SU-DHL-6 (cell line): ENCODE measurements around the gene EPHA3.

ENCODE experiments used
- H2AFZ ChIP-seq: fragments of 200-600 bp; sonication (generic); 2 replicates; pipeline ENCODE4 v1.6.1; 2014; ENCODE audit warnings: low read depth, mild to moderate bottlenecking, moderate library complexity, mixed read lengths, antibody characterized with exemption, low read length; ENCODE audit not compliant: severe bottlenecking
- H3F3A ChIP-seq: fragments of 200-600 bp; shearing (Covaris generic); 2 replicates; pipeline ENCODE4 v1.6.0; 2016; ENCODE audit warnings: antibody characterized with exemption, mild to moderate bottlenecking; ENCODE audit not compliant: insufficient read depth
- H3K27ac ChIP-seq: fragments of 200-600 bp; sonication (generic); 2 replicates; pipeline ENCODE4 v1.5.1; 2016; ENCODE audit warnings: low read depth, mild to moderate bottlenecking, low read length, moderate library complexity, mixed read lengths
- H3K27me3 ChIP-seq: fragments of 200-600 bp; sonication (generic), shearing (Covaris generic); 2 replicates; pipeline ENCODE4 v1.6.0; 2014; ENCODE audit warnings: mild to moderate bottlenecking, low read length
- H3K36me3 ChIP-seq: fragments of 200-600 bp; sonication (generic); 2 replicates; pipeline ENCODE4 v1.6.1; 2014; ENCODE audit warnings: mild to moderate bottlenecking, low read length, mixed read lengths
- H3K4me2 ChIP-seq: fragments of 300-600, 200-600 bp; shearing (Covaris generic), sonication (generic); 2 replicates; pipeline ENCODE4 v1.6.0; 2014; ENCODE audit warnings: low read length, low read depth, mild to moderate bottlenecking; ENCODE audit not compliant: poor library complexity, severe bottlenecking
- H3K4me3 ChIP-seq: fragments of 200-600 bp; sonication (generic); 2 replicates; pipeline ENCODE4 v1.5.1; 2014; ENCODE audit warnings: antibody characterized with exemption, low read length, mild to moderate bottlenecking, mixed read lengths; ENCODE audit not compliant: insufficient read depth, poor library complexity, severe bottlenecking
- H3K79me2 ChIP-seq: fragments of 200-600 bp; sonication (generic); 2 replicates; pipeline ENCODE4 v1.6.1; 2014; ENCODE audit warnings: mild to moderate bottlenecking, low read length, moderate library complexity; ENCODE audit not compliant: insufficient read depth
- H3K9ac ChIP-seq: fragments of 200-600 bp; sonication (generic); 2 replicates; pipeline ENCODE4 v1.7.0; 2014; ENCODE audit warnings: mild to moderate bottlenecking, low read length
- H3K9me2 ChIP-seq: fragments of 200-600 bp; sonication (generic); replicated peaks from 2 replicates; pipeline ENCODE4 v1.6.1; 2014; ENCODE audit warnings: low read length; ENCODE audit not compliant: insufficient read depth
- H3K9me3 ChIP-seq: fragments of 200-600 bp; sonication (generic); 2 replicates; pipeline ENCODE4 v1.6.1; 2014; ENCODE audit warnings: low read length, mixed read lengths; ENCODE audit not compliant: insufficient read depth
- H4K20me1 ChIP-seq: fragments of 200-600 bp; sonication (generic); 2 replicates; pipeline ENCODE4 v1.6.1; 2014; ENCODE audit warnings: low read depth, mild to moderate bottlenecking, antibody characterized with exemption, low read length, moderate library complexity, mixed read lengths
- CTCF ChIP-seq: fragments of 200-600 bp; sonication (generic); IDR thresholded peaks from one replicate; pipeline ENCODE4 v1.5.1; 2017; ENCODE audit warnings: antibody characterized with exemption, mild to moderate bottlenecking, low read length, moderate library complexity; ENCODE audit not compliant: insufficient read depth, poor library complexity, severe bottlenecking
- EZH2phosphoT487 ChIP-seq: fragments of 200-600 bp; sonication (generic), shearing (Covaris generic); conservative IDR thresholded peaks from 2 replicates; pipeline ENCODE4 v1.6.1; 2018; ENCODE audit warnings: mild to moderate bottlenecking, antibody characterized with exemption, low read length, moderate library complexity, mixed read lengths

The EPHA3 gene

GRCh38 chr3:89353465-89353864, 246.0 kb downstream of the EPHA3 start:
- Histone ChIP-seq H3K27me3 (no peaks in the 10 kb centered on the region), H3K9me2 (no peaks in the 10 kb centered on the region), H3K79me2 (no peaks in the 10 kb centered on the region), H3K9ac (no peak overlapping the region), H3K27ac (no peak overlapping the region), H3K4me3 (no peak overlapping the region), H3K36me3 (no peaks in the 10 kb centered on the region), H3K4me2 (no peak overlapping the region), H3F3A (no peaks in the 10 kb centered on the region), H4K20me1 (no peaks in the 10 kb centered on the region), H3K9me3 (no peaks in the 10 kb centered on the region), H2AFZ (no peak overlapping the region)
- TF ChIP-seq EZH2phosphoT487 (no peak), CTCF (no peak)

GRCh38 chr3:89358281-89358680, 250.9 kb downstream of the EPHA3 start:
- H3K4me3 ChIP-seq: no peak overlapping the region
- H3K9ac ChIP-seq: no peak overlapping the region
- H3K79me2 ChIP-seq: no peaks in the 10 kb centered on the region
- no peaks in the 10 kb centered on the region for H3K27me3 ChIP-seq
- no peak overlapping the region for H3K27ac ChIP-seq
- no peaks in the 10 kb centered on the region for H4K20me1 ChIP-seq
- H3K9me3 ChIP-seq: no peaks in the 10 kb centered on the region
- no peak for TF ChIP-seq CTCF
- no peaks in the 10 kb centered on the region for H3F3A ChIP-seq
- no peaks in the 10 kb centered on the region for H3K9me2 ChIP-seq
- no peak overlapping the region for H3K4me2 ChIP-seq
- H2AFZ ChIP-seq: no peak overlapping the region
- no peaks in the 10 kb centered on the region for H3K36me3 ChIP-seq

- H3K9me3 ChIP-seq: no peaks in the 10 kb centered on the region
- no peak overlapping the region for H2AFZ ChIP-seq
- H3K36me3 ChIP-seq: no peaks in the 10 kb centered on the region
- H3K27me3 ChIP-seq: no peaks in the 10 kb centered on the region
- no peaks in the 10 kb centered on the region for H4K20me1 ChIP-seq
- no peak for TF ChIP-seq CTCF
- no peak for TF ChIP-seq EZH2phosphoT487
- no peaks in the 10 kb centered on the region for H3F3A ChIP-seq
- H3K79me2 ChIP-seq: no peaks in the 10 kb centered on the region
- no peak overlapping the region for H3K27ac ChIP-seq
- no peak overlapping the region for H3K9ac ChIP-seq
- H3K4me3 ChIP-seq: no peak overlapping the region
- no peaks in the 10 kb centered on the region for H3K9me2 ChIP-seq
- no peak overlapping the region for H3K4me2 ChIP-seq
These were observed 252.7 kb downstream of the EPHA3 start for GRCh38 chr3:89360156-89360555.

GRCh38 chr3:89362496-89362895, 255.1 kb downstream of the EPHA3 start:
- no peak overlapping the region for H2AFZ ChIP-seq
- no peak overlapping the region for H3K4me2 ChIP-seq
- TF ChIP-seq CTCF: no peak
- no peak for TF ChIP-seq EZH2phosphoT487
- no peaks in the 10 kb centered on the region for H3K79me2 ChIP-seq
- H3K9me2 ChIP-seq: no peaks in the 10 kb centered on the region
- H4K20me1 ChIP-seq: no peaks in the 10 kb centered on the region
- H3K4me3 ChIP-seq: no peak overlapping the region
- H3K27me3 ChIP-seq: no peaks in the 10 kb centered on the region
- H3K27ac ChIP-seq: no peak overlapping the region
- H3F3A ChIP-seq: no peaks in the 10 kb centered on the region
- H3K9ac ChIP-seq: no peak overlapping the region
- H3K36me3 ChIP-seq: no peaks in the 10 kb centered on the region
- no peaks in the 10 kb centered on the region for H3K9me3 ChIP-seq
